HG03039 (cell line): ENCODE data around the gene CNTNAP2.

ENCODE experiments used
- ATAC-seq: cut with Tn5 transposase; IDR thresholded peaks from one replicate; pipeline ENCODE4 v1.9.1; 2021; ENCODE audit warnings: mild to moderate bottlenecking, moderate library complexity; ENCODE audit not compliant: unreplicated experiment

The CNTNAP2 gene

DNA sequence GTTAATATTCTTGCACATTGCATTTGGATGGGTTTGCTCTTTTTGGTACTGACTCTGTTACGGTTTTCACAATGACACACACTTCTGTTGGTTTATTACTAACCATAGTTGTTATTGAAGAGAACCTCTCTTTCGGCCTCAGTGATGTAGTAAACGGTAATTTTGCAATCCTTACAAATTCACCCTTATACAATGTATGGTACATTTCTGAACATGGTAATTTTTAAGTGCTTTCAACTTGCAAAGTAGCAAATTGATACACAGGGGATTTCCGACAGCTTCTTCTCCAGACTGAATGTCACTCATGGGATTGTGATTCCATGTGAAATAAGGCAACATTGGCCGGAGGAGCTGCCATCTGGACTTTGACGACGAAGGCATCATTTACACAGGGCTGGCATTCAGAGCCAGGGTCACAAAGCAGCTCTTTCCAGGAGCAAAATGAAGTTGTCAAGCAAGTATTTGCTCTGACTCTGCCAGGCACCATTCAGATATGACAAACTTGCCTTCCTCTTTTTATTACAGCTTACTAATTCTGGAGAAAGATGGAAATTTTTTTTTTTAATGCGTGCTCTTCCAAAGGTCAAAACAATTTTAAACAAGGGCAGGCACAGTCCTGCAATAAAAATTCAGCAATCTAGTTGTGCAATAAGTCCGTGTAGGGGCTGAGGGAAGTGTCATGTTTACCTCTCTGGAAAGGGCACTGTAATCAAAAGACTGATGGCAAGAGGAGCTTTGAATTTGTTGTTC, 1762.5 kb downstream of the CNTNAP2 start:
- no peak for ATAC-seq

DNA sequence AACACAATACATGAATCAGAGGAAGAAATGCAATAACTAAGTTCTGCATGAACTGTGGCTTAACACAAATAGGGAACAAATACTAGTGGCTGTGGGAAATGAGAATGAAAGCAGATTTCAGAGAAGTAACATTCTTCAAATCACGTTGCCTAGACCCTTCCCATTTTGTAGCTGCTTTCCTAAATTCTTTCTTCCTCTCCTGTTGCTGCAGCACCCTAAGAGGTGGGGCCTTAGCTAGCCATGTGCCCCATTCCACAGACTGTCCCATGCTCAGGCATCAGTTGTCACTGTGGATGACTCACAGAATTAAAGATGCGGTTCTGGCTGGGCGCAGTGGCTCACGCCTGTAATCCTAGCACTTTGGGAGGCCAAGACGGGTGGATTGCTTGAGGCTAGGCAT, 1769.3 kb downstream of the CNTNAP2 start:
- no peak for ATAC-seq

DNA sequence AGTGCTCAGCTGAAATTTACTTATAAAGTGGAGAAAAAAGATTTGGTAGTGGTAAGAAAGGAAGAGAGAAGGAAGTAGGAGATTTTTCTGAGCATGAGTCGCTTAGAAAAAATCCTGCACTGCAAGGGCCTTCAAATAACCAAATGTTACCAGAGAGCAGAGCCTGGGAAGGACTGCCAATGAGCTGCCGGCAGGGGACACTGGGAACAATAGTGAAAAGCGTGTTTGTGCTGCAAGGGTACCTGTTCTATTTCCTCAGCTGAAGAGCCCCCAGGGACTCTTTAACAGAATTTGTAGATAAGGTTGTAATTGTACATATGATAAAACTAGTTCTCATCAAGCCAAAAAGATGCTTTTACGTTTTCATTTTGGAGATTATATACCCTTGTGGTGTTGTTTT, 1777.7 kb downstream of the CNTNAP2 start:
- no peak for ATAC-seq

- no peak for ATAC-seq
These were observed 1779.5 kb downstream of the CNTNAP2 start for GRCh38 chr7:147896121-147896520.

DNA sequence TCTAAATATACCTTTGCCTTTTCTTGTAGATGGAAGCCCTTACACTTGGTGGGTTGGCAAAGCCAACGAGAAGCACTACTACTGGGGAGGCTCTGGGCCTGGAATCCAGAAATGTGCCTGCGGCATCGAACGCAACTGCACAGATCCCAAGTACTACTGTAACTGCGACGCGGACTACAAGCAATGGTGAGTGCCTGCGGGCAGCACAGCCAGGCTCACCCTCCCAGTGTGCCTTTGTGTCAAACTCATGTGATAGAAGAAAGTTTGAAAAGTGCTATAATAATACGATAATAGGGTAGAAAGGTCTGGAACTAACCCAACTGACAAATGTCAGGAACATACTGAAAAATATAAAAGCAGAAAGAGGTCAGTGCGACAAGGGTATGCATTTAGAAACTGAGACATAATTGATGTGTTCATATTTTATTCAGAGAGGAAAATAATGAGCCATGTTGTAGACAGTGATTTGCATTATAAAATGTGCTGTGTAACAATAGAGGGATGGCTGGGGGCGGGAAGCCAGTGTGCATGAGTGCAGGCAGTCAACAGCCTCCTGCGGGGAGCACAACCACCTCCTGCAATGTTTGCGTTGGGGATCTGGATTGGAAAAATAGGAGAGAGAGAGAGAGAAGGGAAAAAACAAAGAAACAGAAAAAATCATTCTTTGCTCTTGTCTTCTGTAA, 1787.1 kb downstream of the CNTNAP2 start:
- ATAC-seq = no peak

DNA sequence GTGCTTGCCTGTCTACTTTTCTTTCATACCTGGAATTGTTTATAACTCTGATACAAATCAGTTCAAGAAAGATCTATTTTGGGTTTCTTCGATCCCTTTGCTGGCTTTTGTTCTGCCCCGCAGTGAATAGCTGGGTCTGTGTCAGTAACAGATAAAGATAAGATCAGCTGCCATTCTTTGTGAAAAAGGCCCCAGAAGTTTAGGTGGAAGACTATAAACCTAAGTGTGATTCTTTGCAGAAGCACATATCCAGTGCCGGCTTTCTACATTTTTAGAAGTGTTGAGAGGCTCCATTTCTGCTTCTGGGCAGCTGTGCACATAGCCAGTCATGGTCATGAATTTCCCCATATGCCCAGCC, 1787.6 kb downstream of the CNTNAP2 start:
- no peak for ATAC-seq

GRCh38 chr7:147909431-147910148, 1793.0 kb downstream of the CNTNAP2 start:
- no peak for ATAC-seq

DNA sequence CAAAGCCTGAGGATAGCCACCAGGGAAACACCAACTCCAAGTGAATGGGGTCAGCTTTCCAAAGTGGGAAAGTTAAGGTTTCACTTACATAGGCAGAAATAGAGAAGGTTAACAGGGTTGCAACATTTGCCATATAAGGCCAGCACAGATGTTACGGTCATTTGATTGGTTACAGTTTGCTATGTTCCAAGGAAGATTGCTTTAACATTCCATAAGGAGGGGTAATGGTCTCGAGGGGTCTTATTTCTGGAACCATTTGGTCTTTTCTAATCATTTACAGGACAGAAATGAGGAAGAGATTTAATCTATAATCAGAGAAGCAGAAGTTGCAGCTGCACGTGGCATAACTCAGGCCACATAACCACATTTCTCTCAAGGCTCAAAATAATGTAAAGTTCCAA, 1794.6 kb downstream of the CNTNAP2 start:
- ATAC-seq = no peak

GRCh38 chr7:147912291-147912690, 1795.7 kb downstream of the CNTNAP2 start:
- ATAC-seq = no peak

GRCh38 chr7:147912946-147913638, 1796.5 kb downstream of the CNTNAP2 start:
- no peak for ATAC-seq

GRCh38 chr7:147915781-147916180, 1799.2 kb downstream of the CNTNAP2 start:
- ATAC-seq = no peak

GRCh38 chr7:147916573-147916972, 1800.0 kb downstream of the CNTNAP2 start:
- ATAC-seq = no peak

GRCh38 chr7:147923841-147924240, 1807.2 kb downstream of the CNTNAP2 start:
- no peak for ATAC-seq

- ATAC-seq = no peak
These were observed 1820.8 kb downstream of the CNTNAP2 start for GRCh38 chr7:147937428-147937827.

- no peak for ATAC-seq
These were observed 1824.8 kb downstream of the CNTNAP2 start for GRCh38 chr7:147941381-147941780.

DNA sequence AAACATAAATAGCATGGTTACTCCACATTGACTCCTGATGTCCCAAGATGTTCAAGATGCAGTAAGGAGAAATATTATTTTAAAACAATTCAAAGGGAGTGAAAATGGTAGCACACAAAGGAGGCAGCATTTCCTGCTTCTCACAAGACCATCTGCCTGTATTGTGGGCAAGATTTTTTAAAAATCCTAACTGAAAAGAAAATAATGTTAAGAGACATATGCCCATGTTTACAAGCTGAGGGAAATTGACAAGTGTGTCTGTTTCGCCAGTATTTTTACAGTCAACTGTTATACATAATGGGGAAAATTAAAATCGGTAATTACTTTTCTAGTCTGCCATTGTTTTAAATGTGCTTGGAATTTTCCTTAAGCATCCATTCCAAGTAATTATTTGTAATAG, 1827.7 kb downstream of the CNTNAP2 start:
- no peak for ATAC-seq

GRCh38 chr7:147952918-147953317, 1836.3 kb downstream of the CNTNAP2 start:
- ATAC-seq = no peak

DNA sequence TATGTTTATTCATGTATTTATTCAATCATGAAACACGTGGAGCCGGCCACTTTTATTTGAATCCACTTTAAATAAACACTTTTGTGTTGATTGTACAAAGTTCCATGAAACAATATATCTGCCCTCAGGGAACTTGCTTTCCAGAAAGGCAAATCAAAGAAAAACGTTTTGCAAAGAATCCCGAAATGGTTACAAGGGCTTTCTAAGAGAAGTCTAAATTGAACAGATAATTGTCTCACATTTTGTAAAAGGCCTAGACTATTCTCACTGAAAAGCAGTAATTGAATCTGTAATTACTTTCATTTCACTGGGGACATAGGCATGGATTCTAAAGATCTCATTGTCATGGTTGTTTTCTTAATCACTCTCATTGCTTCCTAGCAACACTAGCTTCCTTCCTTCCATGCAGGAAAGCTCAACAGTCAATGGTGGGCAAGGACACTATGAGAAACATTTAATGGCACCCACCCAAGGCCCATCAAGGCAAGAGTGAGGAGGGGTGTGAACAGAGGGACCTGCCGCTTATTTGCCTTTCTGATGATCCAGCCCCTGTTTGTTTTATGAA, 1851.5 kb downstream of the CNTNAP2 start:
- no peak for ATAC-seq

DNA sequence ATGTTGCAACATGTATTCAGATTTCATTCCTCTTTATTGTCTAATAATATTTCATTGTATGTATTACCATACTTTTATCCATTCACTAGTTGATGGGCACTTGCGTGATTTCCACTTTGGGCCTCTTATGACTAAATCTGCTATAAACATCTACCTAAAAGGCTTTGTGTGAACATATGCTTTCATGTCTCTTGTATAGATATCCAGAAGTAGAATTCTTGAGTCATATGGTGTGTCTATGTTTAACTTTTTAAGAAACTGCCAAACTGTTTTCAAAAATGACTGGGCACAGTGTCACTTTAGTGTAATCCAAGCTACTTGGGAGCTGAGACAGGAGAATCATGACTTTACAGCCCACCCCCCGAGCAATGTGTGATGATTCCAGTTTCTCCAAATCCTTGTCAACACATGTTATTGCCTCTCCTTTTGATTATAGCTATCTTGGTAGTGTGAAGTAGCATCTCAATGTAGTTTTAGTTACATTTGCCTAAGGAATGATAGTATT, 1855.1 kb downstream of the CNTNAP2 start:
- no peak for ATAC-seq

DNA sequence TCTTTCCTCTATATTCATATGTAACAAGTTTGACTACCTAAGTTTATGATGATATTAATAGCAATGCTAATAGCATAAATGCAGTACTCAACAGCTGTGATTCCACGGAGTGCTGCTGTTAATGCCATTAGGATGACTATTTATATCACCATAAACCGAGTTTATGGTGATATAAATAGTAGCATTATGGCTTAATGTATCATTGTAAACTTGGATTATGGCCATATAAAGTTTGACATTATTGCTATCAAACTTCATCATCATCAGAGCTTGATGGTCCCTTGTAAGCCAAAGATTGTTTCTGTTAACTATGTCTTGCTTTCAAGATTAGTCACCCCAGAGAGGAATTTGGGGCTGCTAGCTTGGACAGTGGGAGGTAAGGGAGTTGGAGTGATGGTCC, 1861.6 kb downstream of the CNTNAP2 start:
- ATAC-seq = no peak

GRCh38 chr7:147978651-147979050, 1862.0 kb downstream of the CNTNAP2 start:
- no peak for ATAC-seq
